AG04449 (cell line): Measurements from ENCODE around the gene KNTC1.
"Not testable (repeated sequence)": the region's sequence is repeated elsewhere in the genome, so short reads cannot be mapped to it uniquely, and the experiment has no call there.

Experiments
- CTCF ChIA-PET: fragments of 350-600 bp; formaldehyde crosslinking; extraction: SDS; loops from one replicate; lab custom pipeline; 2021; ENCODE audit warnings: antibody characterized with exemption; lab: Yijun Ruan, JAX
- POLR2A ChIA-PET: fragments of 400-600, 350-600 bp; formaldehyde crosslinking; extraction: SDS; loops from one replicate; lab custom pipeline; 2020; ENCODE audit warnings: antibody characterized with exemption, inconsistent platforms; lab: Yijun Ruan, JAX
- DNase-seq: peaks from one replicate; pipeline ENCODE4 v3.0.0-alpha.2; 2010; ENCODE audit warnings: low read depth, low spot score
- H3K4me3 ChIP-seq: 2 replicates; pipeline ENCODE4 v1.5.1; 2011; ENCODE audit warnings: low read depth, mild to moderate bottlenecking, control low read depth, low read length
- CTCF ChIP-seq: IDR thresholded peaks from one replicate; pipeline ENCODE4 v1.5.1; 2011; ENCODE audit warnings: mild to moderate bottlenecking, moderate library complexity, low read length, control low read depth, inconsistent platforms; ENCODE audit not compliant: insufficient read depth; ENCODE audit errors: missing control alignments

KNTC1 gene

GRCh38 chr12:122506393-122506938, 20.6 kb upstream of the KNTC1 start:
- DNase-seq = no peak
- no peak overlapping the region for H3K4me3 ChIP-seq
- POLR2A ChIA-PET = no interaction called here
- TF ChIP-seq CTCF = no peak
- CTCF ChIA-PET = interaction anchor here (2.2 kb wide), 1 partner anchor 107 kb away, joined by 7 read pairs; no protein-coding TSS in a partner anchor

- no peak overlapping the region for H3K4me3 ChIP-seq
- ChIA-PET CTCF (interaction anchor here (0.9 to 1.2 kb wide), 2 partner anchors 37 to 108 kb away, joined by 4 to 5 read pairs; no protein-coding TSS in a partner anchor), POLR2A (interaction anchor here (0.7 kb wide), 1 partner anchor 10 kb away, joined by 3 read pairs; no protein-coding TSS in a partner anchor)
- no peak for DNase-seq
- no peak for TF ChIP-seq CTCF
Observed at GRCh38 chr12:122508163-122508562, 18.9 kb upstream of the KNTC1 start.

DNA sequence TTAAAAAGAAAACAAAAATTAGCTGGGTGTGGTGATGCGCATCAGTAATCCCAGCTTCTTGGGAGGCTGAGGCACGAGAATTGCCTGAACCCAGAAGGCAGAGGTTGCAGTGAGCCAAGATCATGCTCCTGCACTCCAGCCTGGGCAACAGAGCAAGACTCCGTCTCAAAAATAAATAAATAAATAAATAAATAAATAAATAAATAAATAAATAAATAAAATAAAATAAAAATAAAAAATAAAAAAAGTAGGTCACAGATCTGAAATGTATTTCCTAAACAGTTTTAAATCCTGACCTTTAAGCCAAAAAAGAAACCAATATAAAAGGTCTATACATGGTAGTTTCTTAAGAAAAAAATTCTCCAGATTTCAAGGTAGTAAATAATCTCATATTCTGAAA, 14.0 kb upstream of the KNTC1 start:
- POLR2A ChIA-PET = interaction anchor here (0.6 to 1.4 kb wide), 2 partner anchors 12 to 22 kb away, joined by 3 to 8 read pairs; partner anchors contain the start of gene ZCCHC8
- DNase-seq, H3K4me3 ChIP-seq: not testable (repeated sequence)
- CTCF ChIA-PET = interaction anchor here (2.0 kb wide), 1 partner anchor 12 kb away, joined by 10 read pairs; the partner anchor contains the start of gene ZCCHC8

DNA sequence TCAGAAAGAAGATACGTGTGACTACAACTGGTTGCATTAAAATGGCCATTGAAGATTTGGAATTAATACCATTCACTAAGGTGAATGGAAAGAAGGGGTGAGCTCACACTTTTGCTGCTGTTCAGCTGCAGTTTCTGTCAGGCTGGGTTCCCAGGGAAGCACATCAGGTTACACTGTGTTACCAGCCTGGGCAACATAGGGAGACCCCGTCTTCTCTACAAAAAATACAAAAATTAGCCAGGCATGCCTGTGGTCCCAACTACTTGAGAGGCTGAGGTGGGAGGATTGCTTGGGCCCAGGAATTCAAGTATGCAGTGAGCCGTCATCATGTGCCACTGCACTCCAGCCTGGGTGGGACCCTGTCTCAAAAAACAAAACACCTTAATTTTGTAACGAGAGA, 13.4 kb upstream of the KNTC1 start:
- no peak for TF ChIP-seq CTCF
- POLR2A ChIA-PET = interaction anchor here (1.2 kb wide), 1 partner anchor 8 kb away, joined by 6 read pairs; no protein-coding TSS in a partner anchor
- CTCF ChIA-PET = interaction anchor here (2.0 kb wide), 1 partner anchor 13 kb away, joined by 10 read pairs; the partner anchor contains the start of gene ZCCHC8
- no peak overlapping the region for H3K4me3 ChIP-seq
- no peak for DNase-seq

DNA sequence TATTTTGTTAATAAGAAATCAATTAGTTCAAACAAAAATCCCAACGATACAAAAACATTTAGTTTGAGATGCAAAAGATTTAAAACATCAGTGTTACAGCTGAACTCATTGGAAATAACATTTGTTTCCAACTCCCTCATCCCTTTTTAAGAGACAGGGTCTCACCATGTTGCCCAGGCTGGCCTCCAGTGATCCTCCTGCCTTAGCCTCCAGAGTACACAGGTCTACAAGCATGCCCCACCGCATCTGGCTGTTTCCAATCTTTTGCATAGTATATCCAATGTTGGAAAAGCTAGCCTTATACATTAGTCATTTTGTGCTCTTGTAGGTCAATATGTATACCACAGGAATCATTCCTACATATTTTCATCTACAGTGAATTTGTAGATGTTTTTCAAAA, 11.8 kb upstream of the KNTC1 start:
- ChIA-PET CTCF (interaction anchor here (1.7 kb wide), 1 partner anchor 12 kb away, joined by 3 read pairs; no protein-coding TSS in a partner anchor), POLR2A (interaction anchor here (1.0 kb wide), 1 partner anchor 15 kb away, joined by 3 read pairs; the partner anchor contains the start of gene ZCCHC8)
- no peak for DNase-seq

More for the DNA sequence above, 11.8 kb upstream of the KNTC1 start:
- no peak overlapping the region for H3K4me3 ChIP-seq
- TF ChIP-seq CTCF = no peak
